Gastrocnemius medialis (tissue), 4 donors: Measurements from ENCODE around the gene VPS35L. TPM values are rescaled to one million over a fixed set of nuclear protein-coding genes. Genes with fewer than 3 reads are reported as not detected.

Source experiments
- ATAC-seq, 2 donors: fragments of 150-250 bp; one replicate each; pipeline ENCODE4 v1.9.1; 2016
- DNase-seq, 2 donors: peaks; one replicate each; pipeline ENCODE4 v3.0.0-alpha.2; 2019
- H3K27ac ChIP-seq, 4 donors: fragments of 200-600 bp; sonication (generic); 1 replicate in 1 of 4; 2 replicates in 3 of 4; pipeline ENCODE4 v1.5.1; 2016 to 2018; ENCODE audit warnings: mild to moderate bottlenecking in 2 of 4, moderate library complexity in 1 of 4
- H3K27me3 ChIP-seq, 3 donors: fragments of 200-600 bp; sonication (generic) in 2 of 3; 1 replicate in 1 of 3; 2 replicates in 2 of 3; pipeline versions ENCODE4 v1.5.1 to v1.6.0; 2016 to 2019; ENCODE audit warnings: mild to moderate bottlenecking in 1 of 3, moderate library complexity in 1 of 3
- H3K36me3 ChIP-seq, 2 donors: fragments of 200-600 bp; sonication (generic) in 1 of 2; one replicate each; pipeline ENCODE4 v1.5.1; 2017 to 2018
- H3K4me1 ChIP-seq, 2 donors: fragments of 200-600 bp; sonication (generic) in 1 of 2; one replicate each; pipeline ENCODE4 v1.5.1; 2016 to 2017; ENCODE audit warnings: mild to moderate bottlenecking in 2 of 2
- H3K4me3 ChIP-seq, 4 donors: fragments of 200-600 bp; sonication (generic) in 3 of 4; 1 replicate in 1 of 4; 2 replicates in 3 of 4; pipeline ENCODE4 v1.5.1; 2016 to 2019; ENCODE audit warnings: mild to moderate bottlenecking in 2 of 4
- H3K9me3 ChIP-seq, 3 donors: fragments of 200-600 bp; sonication (generic) in 2 of 3; 1 replicate in 1 of 3; 2 replicates in 2 of 3; pipeline ENCODE4 v1.5.1; 2016 to 2019
- POLR2A ChIP-seq, 2 donors: fragments of 450-650 bp; IDR thresholded peaks; one replicate each; pipeline ENCODE4 v1.6.1; 2017; ENCODE audit warnings: antibody characterized with exemption in 2 of 2, mild to moderate bottlenecking in 2 of 2, moderate library complexity in 2 of 2
- in situ Hi-C, 4 donors: fragments of 200-750 bp; cut with MboI; loops; one replicate each; pipeline versions ENCODE4 v1.15.0 to v1.8.0; 2017; ENCODE audit warnings: low sequenced_read_pairs in 4 of 4
- intact Hi-C: fragments of 100-400 bp; cut with DNase I; formaldehyde crosslinking; loops from one replicate; pipeline ENCODE4 v1.15.1; 2023; ENCODE audit warnings: low total_unique reads
- total RNA-seq, 4 donors: library from RNA; depleted of rRNA; stranded (reverse); fragments of >200 nt; gene quantifications; one replicate each; pipeline versions ENCODE4 v1.1.0 to v1.2.3, GENCODE V29; 2016
- TF ChIP-seq, protein P1 (sequence below), 5 experiments: fragments of 450-650 bp in 3 of 5; fragments of 200-600 bp in 2 of 5; sonication (generic) in 2 of 5; IDR thresholded peaks in 4 of 5; conservative IDR thresholded peaks in 1 of 5; 1 replicate in 4 of 5; 2 replicates in 1 of 5; pipeline ENCODE4 v1.5.1; 2016 to 2019; ENCODE audit warnings: antibody characterized with exemption in 5 of 5, mild to moderate bottlenecking in 3 of 5, moderate library complexity in 3 of 5

Gene VPS35L
- total RNA-seq, 4 donors from 2014 or later, result 16.9 to 29.1 (median 24.8) TPM

DNA sequence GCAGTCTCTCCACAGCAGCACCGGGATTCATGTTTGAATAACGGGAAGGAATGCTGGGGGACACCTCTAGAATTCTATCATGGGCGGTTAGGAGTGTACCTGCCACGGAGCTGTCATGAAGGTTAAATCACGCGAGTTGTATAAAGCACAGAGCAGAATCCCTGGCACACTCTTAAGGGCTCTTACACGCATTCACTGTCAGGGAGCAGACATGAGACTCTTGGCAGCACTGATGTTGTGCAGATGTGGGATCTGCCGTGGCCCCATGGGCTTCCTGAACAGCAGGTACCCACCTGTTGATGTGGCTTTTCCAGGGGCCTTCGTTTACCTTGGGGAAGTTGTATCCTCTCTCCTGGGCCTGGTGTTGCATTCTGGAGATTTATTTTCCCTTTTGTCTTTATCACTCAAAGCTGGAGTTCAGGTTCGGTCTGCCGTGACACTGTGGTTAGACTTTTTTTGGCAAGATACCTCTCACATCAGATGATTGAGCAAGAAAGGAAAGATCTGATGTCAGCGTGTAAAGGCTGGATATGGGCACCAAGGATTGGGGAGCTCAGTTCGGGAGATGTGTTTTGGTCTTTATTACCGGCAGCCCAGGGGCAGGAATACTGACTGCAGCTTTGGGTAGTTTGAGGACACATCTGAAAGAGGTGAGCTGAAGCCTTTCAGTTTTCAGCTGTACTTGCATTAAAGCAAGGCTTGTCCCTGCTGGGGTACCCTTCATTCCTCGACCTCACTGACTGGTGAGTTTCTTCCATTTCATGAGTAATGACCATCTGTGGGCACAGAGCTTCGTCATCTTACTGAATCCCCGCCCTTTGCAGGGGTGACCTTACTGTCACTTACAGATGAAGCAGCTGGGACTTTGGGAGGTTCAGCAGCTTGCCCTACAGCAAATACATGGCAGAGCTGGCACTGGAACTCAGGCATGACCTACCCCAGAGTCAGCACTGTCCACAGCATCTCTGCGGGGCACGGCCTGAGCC, 143.3 kb downstream of the VPS35L start:
- H3K4me1 ChIP-seq, result peaks cover 28 to 54% of the 10 kb centered on the region in 2 donors
- H3K4me3 ChIP-seq, result no peak overlapping the region
- H3K9me3 ChIP-seq, result no peaks in the 10 kb centered on the region
- no peaks in the 10 kb centered on the region for H3K27me3 ChIP-seq
- peak; percentile 68 to 79 for ATAC-seq
- in situ Hi-C loops (loop anchor here in 2 of 4 donors (5.0 to 25.0 kb wide), 2 partner anchors 189 kb away; partner anchors contain the start of gene GPRC5B (in 1 of the 2)), intact Hi-C loops (loop anchor here (2.0 kb wide), 1 partner anchor 20 kb away; the partner anchor contains the start of genes IQCK and KNOP1)
- TF ChIP-seq, protein P1, sequence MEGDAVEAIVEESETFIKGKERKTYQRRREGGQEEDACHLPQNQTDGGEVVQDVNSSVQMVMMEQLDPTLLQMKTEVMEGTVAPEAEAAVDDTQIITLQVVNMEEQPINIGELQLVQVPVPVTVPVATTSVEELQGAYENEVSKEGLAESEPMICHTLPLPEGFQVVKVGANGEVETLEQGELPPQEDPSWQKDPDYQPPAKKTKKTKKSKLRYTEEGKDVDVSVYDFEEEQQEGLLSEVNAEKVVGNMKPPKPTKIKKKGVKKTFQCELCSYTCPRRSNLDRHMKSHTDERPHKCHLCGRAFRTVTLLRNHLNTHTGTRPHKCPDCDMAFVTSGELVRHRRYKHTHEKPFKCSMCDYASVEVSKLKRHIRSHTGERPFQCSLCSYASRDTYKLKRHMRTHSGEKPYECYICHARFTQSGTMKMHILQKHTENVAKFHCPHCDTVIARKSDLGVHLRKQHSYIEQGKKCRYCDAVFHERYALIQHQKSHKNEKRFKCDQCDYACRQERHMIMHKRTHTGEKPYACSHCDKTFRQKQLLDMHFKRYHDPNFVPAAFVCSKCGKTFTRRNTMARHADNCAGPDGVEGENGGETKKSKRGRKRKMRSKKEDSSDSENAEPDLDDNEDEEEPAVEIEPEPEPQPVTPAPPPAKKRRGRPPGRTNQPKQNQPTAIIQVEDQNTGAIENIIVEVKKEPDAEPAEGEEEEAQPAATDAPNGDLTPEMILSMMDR (IDR thresholded peaks at IDR 0.05 in 4 of 5, conservative IDR thresholded peaks at IDR 0.05 in 1 of 5), result no peak
- no peak for TF ChIP-seq POLR2A (IDR thresholded peaks at IDR 0.05)
- peak overlapping the region; percentile 54 to 77 (median 74) for H3K27ac ChIP-seq
- DNase-seq, result no peak
- peaks cover 0 to 30% of the 10 kb centered on the region in 2 donors for H3K36me3 ChIP-seq

GRCh38 chr16:19699472-19699871, 144.0 kb downstream of the VPS35L start:
- intact Hi-C loops, result loop anchor here (2.0 kb wide), 1 partner anchor 19 kb away; the partner anchor contains the start of genes IQCK and KNOP1
- ATAC-seq (no peak), DNase-seq (no peak)
- H3K27ac ChIP-seq, result peak overlapping the region in 3 of 4 donors; percentile 72 to 77 (median 75)
- H3K9me3 ChIP-seq, result no peaks in the 10 kb centered on the region
- peaks cover 32 to 58% of the 10 kb centered on the region in 2 donors for H3K4me1 ChIP-seq
- in situ Hi-C loops, result loop anchor here in 2 of 4 donors (5.0 to 25.0 kb wide), 2 partner anchors 188 kb away; partner anchors contain the start of gene GPRC5B (in 1 of the 2)
- TF ChIP-seq POLR2A (IDR thresholded peaks at IDR 0.05), result no peak
- TF ChIP-seq, protein P1 (IDR thresholded peaks at IDR 0.05 in 4 of 5, conservative IDR thresholded peaks at IDR 0.05 in 1 of 5), result no peak
- peaks cover 0 to 27% of the 10 kb centered on the region in 2 donors for H3K36me3 ChIP-seq
- H3K27me3 ChIP-seq, result no peaks in the 10 kb centered on the region
- no peak overlapping the region for H3K4me3 ChIP-seq

DNA sequence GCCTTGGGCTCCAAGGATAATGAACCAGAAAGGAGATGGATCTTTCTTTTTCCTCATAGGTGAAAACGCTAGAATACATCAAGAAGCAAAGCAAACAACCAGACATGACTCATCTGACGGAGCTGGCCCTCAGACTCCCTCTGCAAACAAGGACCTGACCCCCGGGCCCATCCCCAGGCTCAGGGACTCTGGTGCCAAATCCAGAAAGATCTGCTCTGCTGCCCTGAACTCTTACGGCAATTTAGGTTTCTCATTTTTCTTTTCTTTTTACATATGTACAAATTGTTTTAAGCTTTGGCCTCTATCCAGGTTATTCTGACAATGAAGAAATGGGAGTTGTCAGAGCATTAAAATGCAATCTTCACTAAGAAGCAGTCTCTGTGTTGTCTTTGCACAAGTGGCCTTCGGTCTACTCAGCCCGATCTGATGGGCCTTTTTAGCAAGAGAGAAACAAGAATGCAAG, 144.8 kb downstream of the VPS35L start:
- H3K27me3 ChIP-seq, result no peaks in the 10 kb centered on the region
- no peak for DNase-seq
- no peaks in the 10 kb centered on the region for H3K9me3 ChIP-seq
- H3K36me3 ChIP-seq, result peaks cover 0 to 30% of the 10 kb centered on the region in 2 donors
- H3K27ac ChIP-seq, result peak overlapping the region; percentile 19 to 77 (median 44)
- H3K4me1 ChIP-seq, result peaks cover 36 to 66% of the 10 kb centered on the region in 2 donors
- intact Hi-C loops (no loop called here), in situ Hi-C loops (loop anchor here in 2 of 4 donors (10.0 kb wide), 2 partner anchors 174 to 184 kb away; partner anchors contain the start of gene GPRC5B (in 1 of the 2))
- no peak for ATAC-seq
- TF ChIP-seq POLR2A (IDR thresholded peaks at IDR 0.05), result no peak
- TF ChIP-seq, protein P1 (IDR thresholded peaks at IDR 0.05 in 4 of 5, conservative IDR thresholded peaks at IDR 0.05 in 1 of 5), result no peak
- no peak overlapping the region for H3K4me3 ChIP-seq

- Histone ChIP-seq H3K4me3 (no peak overlapping the region), H3K9me3 (no peaks in the 10 kb centered on the region), H3K4me1 (peaks cover 32 to 66% of the 10 kb centered on the region in 2 donors), H3K27ac (peak overlapping the region; percentile 1 to 77 (median 40)), H3K36me3 (peaks cover 0 to 34% of the 10 kb centered on the region in 2 donors), H3K27me3 (no peaks in the 10 kb centered on the region)
- intact Hi-C loops, result no loop called here
- DNase-seq (no peak), ATAC-seq (peak in 1 of 2 donors; percentile 13)
- in situ Hi-C loops, result loop anchor here in 2 of 4 donors (10.0 kb wide), 2 partner anchors 174 to 184 kb away; partner anchors contain the start of gene GPRC5B (in 1 of the 2)
- TF ChIP-seq POLR2A (IDR thresholded peaks at IDR 0.05), result no peak
- TF ChIP-seq, protein P1 (IDR thresholded peaks at IDR 0.05 in 4 of 5, conservative IDR thresholded peaks at IDR 0.05 in 1 of 5), result no peak
These were observed 145.6 kb downstream of the VPS35L start for GRCh38 chr16:19701091-19701490.
